Stimulated activated CD4-positive, alpha-beta T cell treated with anti-CD3 and anti-CD28 coated beads, Interleukin-4, amount 100 ng/mL, for 48 hours (primary cell): ENCODE measurements around the gene MAPK12.

Source experiments
- DNase-seq, 2 donors: peaks; one replicate each; pipeline ENCODE4 v3.0.0-alpha.2; 2020; ENCODE audit warnings: low read depth in 2 of 2

Gene MAPK12

DNA sequence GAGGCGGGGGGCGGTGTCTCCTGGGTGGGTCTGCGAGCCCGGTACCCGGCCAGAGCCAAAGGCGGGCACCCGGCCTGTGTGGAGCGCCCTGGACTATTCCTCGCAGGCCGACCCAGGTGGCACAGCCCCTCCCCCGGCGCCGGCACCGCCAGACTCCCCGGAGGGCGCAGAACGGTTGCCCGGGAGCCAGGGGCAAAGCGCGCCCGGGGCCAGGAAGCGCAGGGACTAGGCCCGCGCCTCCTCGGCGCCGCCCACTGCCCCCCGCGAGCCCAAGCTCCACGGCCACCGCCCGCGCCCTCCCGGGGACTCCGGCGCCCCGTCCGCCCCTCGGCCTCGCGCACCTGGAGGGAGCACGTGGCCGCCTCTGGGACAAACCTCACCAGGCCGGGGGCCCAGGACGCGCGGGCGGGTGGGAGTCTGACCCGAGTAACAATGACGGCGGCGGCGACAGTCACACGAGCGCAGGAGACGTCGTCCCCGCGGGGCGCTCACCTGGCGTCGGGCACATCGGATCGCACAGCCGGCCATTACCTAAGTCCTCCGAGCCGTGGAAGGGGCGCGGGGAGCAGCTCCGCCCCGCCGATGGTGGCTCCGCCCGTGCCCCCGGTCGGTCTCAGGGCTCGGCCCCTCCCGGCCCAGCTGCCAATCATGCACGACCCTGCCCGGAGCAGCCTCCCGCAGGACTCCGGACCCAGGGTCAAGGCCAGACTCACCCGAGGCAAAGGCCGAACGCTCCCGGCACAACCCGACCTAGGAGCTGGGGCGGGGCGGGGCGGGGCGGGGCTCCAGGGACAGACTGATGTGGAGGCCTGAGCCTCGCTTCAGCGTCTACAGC is 38.5 kb upstream of the MAPK12 start:
- DNase-seq, result no peak

- DNase-seq, result no peak
These were observed 37.7 kb upstream of the MAPK12 start for GRCh38 chr22:50298937-50299784.

DNA sequence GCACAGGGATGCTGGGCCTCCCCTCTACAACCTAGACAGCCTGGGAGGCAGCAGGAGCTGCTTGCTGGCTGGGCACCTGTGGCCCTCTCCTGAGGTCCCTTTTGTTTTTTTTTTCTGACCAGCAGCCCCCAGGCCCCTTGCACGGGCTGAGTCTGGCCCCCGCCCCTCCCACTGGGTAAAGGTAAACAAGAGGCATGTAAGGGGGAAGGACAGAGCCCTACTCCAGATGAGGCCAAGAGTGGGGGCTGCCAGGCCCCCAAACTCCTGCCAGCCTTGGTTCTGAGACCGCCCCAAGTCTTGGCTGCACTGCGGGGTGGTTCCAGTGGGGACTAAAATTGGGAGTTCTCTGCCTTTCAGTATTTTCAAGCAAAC is 36.8 kb upstream of the MAPK12 start:
- no peak for DNase-seq

GRCh38 chr22:50297510-50298265 is 36.2 kb upstream of the MAPK12 start:
- DNase-seq, result no peak

GRCh38 chr22:50296658-50297490 is 35.4 kb upstream of the MAPK12 start:
- no peak for DNase-seq

DNA sequence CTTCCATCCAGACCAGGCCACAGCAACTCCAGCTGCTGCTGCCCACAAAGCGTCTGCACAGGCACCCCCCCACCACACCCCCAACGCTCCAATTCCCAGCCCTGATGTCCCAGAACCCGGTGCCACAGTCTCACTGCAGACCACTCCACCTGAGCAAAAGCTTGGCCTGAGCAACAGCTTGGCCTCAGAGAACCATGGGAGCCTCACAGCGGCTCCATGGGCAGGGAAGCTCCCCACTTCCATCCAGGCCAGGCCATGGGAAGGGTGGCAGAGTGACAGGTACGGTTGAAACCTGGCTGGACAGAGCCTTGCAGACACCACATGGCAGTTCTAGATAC is 32.8 kb upstream of the MAPK12 start:
- DNase-seq, result no peak

- DNase-seq, result no peak
These were observed 32.2 kb upstream of the MAPK12 start for GRCh38 chr22:50293441-50294318.

DNA sequence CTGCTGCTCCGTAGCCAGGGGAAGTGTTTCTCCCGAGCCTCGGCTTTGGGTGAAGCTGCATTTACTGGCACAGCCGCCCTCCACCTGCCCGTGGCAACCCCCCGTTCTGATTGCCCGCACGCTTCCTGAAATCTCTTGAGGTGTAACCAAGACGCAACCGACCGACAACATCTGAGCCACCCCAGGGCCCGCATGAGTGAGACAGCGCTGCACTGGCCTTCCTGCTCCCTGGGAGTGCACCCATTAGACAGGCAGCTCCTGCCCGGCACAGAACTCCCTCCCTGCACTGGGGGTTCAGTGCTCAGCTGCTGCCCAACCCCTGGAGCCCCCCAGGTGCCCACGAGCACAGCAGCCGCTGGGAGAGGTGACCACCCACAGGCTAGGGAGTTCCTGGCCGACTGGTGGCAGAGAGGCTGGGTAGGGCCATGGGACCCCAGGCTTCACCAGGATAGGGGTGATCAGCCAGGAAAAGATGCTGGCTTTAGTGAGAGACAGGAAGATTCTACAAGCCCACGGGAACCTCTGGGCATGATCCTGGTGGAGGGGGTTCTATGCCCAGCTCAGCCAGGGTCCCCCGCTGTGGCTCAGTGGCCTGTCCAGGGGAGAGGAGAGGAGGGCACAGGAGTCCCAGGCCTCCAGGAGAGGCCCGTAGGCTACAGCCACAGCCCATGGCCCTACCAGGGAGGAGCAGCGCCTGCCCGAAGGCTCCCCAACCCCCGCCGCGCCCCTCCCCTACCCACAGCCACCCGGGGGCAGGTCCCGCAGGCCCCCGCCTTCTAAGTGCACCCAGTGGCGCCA is 31.4 kb upstream of the MAPK12 start:
- DNase-seq, result no peak

- no peak for DNase-seq
These were observed 28.6 kb upstream of the MAPK12 start for GRCh38 chr22:50289942-50290630.

GRCh38 chr22:50289151-50289941 is 27.9 kb upstream of the MAPK12 start:
- DNase-seq, result no peak

- no peak for DNase-seq
These were observed 26.2 kb upstream of the MAPK12 start for GRCh38 chr22:50287731-50288130.

DNA sequence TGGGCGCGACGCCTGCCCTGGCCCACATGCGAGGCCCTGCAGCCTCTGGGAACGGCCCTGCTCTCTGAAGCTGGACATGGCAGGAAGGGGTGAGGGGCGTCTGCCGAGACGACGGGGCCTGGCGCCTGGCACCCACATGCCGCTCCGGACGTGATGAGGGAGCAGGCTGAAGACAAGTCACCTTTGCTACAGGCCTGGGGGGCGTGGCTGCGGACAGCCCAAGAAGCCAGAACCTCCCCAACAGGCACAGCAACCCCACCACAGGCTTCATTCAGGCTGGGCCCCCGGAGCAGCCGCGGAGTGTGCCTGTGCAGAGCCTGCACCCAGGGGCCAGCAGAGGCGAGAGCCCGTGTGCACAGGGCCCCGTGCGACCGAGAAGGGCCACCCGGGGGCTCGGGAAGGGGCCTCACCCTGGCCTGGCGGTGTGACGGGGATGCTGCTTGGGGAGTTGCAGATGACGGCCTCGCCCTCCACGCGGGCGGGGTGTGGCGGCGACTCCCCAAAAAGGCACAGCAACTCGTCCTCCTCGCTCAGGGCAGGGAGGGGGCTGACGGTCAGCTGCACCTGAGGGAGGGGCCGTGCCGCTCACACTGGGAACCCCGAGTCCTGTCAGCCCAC is 25.3 kb upstream of the MAPK12 start:
- DNase-seq, result no peak

DNA sequence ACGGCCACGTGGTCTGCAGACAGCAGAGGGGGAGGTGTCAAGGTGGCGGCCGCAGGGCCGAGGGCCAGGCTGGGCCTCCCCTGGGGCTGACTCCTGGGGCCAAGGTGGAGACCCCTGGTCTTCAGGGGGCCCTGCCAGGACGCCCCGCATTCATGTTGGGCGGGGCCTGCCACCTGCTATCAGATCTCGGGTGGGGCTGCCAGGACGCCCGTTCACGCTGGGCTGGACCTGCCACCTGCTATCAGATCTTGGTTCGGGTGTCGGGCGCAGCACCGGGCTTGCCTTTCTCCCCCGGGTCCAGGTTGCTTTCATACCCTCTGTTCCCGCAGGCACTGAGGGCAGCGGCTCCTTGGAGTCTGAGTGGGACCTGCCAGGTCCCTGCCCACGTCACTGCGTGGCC is 24.8 kb upstream of the MAPK12 start:
- no peak for DNase-seq

DNA sequence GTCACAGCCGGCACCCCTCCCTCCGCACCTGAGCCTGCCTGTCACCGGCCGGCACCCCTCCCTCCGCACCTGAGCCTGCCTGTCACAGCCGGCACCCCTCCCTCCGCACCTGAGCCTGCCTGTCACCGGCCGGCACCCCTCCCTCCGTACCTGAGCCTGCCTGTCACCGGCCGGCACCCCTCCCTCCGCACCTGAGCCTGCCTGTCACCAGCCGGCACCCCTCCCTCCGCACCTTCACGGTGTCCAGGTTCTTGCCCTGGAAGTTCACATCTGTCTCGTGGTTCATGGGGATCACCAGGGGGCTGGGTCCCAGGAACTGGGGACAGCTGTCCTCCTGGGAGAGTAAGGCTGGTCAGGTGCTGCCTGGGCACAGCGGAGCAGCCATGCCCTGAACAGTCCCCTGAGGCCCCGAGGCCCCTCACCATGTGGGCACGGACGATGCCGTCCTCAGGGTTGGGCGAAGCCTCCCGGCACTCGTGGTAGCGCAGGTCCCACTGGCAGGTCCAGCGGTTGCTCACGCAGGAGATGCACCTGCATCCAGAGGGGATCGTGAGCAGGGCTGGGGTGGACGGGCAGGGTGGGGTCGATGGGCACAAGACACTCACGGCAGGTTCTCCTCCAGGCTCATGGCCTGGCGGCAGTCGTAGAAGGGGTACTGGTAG is 24.2 kb upstream of the MAPK12 start:
- no peak for DNase-seq

DNA sequence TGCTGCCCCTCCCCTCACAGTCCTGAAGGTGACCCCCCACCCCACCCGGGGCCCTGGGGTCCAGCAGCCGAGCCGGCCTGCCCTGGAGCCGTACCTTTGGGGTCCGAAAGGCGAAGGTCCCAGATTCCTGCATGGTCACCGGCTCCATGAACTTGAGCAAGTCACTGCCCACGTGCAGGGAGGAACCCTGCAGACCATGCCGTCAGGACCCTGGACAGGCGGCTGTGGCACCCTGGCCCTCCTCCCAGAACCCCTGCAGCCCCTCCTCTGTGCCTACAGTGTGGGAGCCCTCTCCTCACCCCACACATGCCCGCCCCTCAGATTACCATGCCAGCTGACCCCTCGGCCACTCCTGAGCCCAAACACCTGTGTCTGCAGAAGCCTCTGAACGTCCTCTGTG is 23.0 kb upstream of the MAPK12 start:
- no peak for DNase-seq

GRCh38 chr22:50283821-50284220 is 22.3 kb upstream of the MAPK12 start:
- DNase-seq, result no peak
